HG02623 (cell line): ENCODE data around the gene KIF3A.

Experiments used
- ATAC-seq: cut with Tn5 transposase; IDR thresholded peaks from one replicate; pipeline ENCODE4 v1.9.1; 2021; ENCODE audit warnings: moderate library complexity; ENCODE audit not compliant: unreplicated experiment

KIF3A gene

DNA sequence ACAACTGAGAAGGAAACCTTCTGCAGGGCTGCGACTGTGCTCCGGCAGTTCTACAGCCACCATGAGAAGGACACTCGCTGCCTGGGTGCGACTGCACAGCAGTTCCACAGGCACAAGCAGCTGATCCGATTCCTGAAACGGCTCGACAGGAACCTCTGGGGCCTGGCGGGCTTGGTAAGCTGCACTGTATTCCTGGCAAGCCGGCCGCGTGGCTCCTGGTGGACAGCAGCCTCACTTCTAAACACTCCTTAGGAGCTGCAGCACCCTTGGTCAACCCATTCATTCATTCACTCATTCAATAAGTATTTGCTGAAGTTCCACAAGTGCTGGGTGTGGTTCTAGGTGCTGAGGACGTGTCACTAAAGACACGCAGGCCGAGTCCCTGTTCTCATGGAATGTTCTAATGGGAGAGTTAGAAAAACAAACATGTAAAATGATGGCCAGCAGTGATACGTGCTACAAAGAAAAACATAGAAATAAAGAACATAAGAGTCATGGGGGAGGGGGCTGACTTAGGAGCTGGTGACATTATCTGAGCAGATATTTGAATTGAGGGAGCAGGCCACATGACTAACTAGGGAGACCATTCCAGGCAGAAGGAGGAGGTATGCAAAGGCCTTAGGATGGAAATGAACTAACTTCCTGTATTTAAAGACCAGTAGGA lies 57.5 kb downstream of the KIF3A start:
- no peak for ATAC-seq

DNA sequence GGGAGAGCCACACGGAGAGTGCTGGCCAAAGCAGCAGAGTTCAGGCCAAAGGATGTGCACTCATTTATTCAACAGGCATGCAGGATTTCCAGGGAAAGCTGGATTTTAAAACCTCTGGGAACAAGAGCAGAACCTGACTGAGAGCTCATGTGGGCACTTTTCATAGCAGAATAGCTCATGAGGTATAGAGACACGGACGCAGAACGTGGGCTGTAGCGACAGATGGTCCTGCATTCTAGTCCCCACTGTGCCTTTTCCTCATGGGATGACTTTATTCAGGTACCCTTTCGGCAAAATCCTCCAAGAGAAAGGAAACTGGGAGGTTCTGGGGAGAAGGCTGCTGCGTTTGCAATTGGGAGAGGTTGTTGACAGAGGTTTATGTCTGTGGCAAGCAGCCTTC lies 58.2 kb downstream of the KIF3A start:
- no peak for ATAC-seq

DNA sequence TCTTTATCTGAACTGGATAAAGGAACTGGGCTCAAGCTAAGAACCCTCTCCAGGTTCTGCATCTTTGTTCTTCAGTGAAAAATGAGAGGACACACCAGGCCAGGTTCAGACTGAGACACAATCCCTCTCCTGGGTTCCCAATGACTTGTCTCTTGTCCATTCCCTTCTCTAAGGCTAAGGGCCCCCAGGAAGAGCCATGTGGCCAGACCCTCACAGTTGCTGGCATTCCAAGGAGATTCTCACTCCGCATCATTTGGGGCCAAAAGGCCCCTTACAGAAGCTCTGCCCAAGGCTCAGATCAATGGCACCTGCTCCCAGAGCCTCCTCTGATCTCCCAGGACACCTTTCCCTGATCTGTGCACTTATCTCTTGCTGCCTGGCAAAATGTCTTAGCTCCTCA lies 58.6 kb downstream of the KIF3A start:
- no peak for ATAC-seq

DNA sequence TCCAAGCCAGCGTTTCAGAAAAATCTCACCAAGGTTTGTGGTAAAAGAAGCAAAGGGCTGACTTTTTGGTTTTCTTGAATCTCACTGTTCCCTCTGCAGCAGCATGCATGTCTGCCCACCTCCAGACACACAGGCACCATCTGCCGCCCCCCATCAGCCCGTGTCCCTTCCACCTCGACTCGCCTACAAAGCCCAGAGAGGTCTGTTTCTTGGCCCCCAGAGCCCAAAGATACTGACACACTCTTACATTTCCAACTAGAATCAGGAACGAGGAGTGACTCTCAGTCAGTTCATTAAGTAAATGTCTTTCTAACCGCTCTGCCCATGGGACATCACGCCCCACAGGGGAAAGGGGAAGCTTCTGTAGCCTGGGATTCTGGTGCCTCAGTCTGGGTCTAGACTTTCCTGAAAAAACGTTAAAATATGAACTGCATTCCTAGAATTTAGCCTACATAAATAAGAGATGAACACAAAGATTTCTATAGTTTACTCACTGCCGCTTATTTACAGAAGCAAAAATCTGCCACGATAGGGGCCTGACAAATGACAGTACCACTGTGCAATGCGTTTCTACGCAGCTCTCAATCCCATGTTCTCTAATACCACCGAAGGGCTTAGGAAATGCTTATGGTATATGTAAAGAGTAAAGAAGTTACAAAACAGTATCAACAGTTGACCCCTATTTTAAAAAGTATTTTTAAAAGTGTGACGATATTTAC lies 59.5 kb downstream of the KIF3A start:
- no peak for ATAC-seq

DNA sequence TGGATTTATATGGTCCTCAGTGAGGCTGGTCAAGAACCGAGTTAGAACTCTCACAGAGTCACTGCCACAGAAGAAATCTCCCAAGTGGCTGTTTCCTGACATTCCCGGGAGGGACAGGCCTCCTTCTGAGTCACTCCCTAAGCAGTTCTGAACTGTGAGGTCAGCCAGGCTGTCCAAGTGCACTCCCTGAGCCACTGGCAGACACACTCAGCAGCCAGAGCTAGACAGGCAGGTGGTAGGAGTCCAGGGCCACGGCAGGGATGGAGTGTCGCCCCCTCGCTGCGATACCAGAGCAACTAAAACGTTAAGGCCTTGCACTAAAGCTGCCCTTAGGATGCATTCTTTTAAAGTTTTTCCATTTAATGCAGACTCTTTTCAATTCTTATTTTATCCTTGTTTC lies 60.2 kb downstream of the KIF3A start:
- ATAC-seq: no peak

DNA sequence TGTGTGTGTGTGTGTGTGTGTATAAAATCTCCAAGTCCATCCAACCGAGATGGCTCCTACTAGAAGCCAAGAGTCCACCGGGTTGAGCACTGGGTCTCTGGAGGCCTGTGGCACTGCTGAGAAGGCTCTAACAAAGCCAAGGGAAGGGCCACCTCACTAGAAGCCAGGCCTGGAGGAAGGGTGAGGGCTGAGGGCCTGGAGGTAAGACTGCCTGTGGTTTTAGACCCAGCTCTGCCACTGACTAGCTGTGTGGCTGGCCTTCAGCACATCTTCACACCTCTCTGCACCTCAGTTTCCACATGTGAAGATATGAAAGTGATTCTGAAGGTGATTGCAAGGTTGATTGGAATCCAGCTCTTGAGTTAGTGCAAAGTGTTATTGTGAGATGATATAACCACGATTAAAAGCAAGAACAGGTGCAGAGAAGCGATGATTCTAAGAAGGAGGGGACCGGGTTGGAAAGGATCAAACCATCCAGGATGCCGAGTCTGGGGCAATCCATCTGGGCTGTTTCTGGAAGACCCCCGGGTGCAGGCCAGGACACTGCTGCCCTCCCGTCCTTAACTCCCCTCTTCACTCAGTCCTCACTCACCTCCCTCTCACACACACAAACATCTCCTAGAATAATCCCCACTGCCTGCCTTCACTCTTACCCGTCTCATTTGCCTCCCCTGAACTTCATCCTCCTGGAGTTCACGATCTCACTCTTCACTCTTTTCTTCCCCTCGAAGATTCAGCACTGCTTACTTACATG lies 61.2 kb downstream of the KIF3A start:
- ATAC-seq: no peak

DNA sequence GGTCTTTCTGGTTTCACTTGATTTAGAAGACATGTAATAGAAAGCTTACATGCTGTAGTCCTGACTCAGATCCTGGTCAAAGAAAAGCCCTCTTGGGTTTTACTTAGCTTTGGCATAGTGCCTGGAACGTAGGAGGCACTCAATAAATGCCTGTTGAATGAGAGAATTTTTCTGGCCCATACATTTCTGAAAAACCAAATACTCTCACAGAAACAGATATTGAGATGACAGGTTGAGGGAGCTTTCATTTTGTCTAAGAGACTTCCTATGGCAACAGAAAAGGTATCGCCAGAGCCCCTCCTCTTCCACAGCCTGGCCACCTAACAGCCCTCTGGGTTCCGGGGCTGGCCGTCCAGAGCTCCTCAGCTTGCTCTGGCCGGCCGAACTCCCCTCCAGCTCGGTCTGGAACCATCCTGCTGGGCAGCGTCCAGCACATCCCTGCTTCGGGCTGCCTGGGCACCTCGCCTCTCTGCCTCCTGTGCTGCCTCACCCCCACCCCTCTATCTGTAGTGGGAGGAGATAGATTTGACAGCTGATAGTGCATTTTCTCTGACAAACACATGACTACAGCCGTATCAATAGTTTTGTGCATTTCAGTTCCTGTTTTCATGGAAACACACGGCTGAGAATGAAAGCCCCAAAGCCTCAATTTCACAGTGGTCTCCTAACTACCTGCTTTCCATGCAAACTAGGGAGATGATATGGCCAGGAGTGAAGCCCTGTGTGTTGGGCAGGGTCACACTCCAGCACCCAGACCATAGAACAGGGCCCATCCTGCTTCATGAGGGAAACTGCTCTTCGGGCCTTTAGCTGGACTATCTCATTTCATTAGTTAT lies 62.5 kb downstream of the KIF3A start:
- peak; percentile 73 for ATAC-seq

DNA sequence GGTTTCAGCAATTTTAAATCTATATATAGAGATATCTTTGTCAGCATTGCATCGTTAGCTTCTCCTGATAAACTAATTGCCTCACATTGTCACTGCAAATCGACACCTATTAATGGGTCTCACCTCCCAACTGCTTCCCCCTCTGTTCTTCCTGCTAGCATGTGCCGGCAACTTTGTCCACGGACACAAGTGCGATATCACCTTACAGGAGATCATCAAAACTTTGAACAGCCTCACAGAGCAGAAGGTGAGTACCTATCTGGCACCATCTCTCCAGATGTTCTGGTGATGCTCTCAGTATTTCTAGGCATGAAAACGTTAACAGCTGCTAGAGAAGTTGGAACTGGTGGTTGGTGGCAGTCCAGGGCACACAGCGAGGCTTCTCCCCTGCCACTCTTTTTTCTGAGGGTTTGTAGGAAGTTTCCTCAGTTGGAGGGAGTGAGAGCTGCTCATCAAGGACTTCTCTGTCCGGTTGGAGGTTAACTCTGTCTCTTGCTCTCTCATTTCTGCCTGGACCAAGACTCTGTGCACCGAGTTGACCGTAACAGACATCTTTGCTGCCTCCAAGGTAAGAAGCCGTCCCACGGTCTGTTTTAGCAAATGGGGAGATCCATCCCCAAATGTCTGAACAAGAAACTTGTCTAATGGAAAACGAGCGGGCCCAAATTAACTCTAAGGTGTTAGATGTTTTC lies 63.3 kb downstream of the KIF3A start, which contains the start of gene IL4:
Gene IL4, plus strand, starts transcription at position 51 of the 692 bp plus-strand sequence. Its CDS starts 62 bp downstream, at position 113.
- ATAC-seq: no peak

DNA sequence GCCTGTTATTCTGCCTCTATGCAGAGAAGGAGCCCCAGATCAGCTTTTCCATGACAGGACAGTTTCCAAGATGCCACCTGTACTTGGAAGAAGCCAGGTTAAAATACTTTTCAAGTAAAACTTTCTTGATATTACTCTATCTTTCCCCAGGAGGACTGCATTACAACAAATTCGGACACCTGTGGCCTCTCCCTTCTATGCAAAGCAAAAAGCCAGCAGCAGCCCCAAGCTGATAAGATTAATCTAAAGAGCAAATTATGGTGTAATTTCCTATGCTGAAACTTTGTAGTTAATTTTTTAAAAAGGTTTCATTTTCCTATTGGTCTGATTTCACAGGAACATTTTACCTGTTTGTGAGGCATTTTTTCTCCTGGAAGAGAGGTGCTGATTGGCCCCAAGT lies 63.9 kb downstream of the KIF3A start:
- no peak for ATAC-seq

DNA sequence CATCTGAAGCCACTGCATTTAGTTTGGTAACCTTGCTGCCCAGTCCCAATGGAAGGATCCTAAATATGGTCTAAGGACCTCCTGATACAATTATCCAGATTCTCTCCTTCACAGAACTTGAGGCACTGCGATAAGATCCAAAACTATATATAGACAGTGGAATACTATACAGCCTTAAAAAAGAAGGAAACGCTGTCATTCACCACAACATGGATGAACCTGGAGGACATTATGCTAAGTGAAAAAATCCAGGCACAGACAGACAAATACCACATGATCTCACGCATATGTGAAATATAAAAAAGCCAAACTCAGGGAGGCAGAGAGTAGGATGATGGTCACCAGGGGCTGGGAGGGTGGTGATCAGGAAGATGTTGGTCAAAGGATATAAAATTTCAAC lies 66.3 kb downstream of the KIF3A start:
- ATAC-seq: no peak

DNA sequence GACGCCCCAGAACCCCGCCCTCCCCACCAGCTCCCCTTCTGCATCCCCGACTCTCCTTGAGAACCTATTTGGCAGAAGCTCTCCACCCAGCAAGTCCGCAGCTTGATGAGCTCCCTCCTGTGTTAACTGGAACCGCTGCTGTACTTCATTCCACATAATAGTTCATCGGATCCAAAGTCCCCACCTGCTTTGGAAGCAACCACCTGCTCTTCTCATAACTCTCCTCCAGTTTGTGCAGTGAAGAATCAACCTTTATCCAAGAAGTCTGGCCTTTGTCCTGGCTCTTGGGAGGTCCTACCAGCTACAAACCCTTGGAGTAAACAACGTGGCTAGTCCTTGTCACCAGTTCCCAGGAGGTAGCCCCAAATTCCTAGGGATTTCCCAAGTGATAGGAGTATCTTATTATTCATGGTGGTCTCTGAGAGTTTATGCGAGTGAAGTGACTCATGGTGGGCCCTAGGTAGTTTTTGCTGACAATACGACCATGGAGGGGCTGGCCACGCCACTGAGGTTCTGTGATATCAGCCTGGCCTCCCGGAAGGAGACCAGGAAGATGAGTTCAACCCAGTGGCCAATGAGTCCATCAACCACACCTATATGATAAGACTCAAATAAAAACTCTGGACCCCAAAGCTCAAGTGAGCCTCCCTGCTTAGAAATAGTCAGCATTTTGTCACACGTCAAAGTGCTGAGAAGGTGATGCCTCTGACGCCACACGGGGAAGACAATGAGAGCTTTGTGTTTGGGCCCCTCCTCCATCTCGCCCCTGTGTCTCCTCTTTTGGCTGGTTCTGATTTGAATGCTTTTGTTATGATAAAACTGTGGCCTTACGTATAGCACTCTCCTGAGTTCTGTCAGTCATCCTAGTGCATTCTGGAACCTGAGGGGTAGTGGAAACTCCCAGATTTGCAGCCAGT lies 67.1 kb downstream of the KIF3A start:
- no peak for ATAC-seq

DNA sequence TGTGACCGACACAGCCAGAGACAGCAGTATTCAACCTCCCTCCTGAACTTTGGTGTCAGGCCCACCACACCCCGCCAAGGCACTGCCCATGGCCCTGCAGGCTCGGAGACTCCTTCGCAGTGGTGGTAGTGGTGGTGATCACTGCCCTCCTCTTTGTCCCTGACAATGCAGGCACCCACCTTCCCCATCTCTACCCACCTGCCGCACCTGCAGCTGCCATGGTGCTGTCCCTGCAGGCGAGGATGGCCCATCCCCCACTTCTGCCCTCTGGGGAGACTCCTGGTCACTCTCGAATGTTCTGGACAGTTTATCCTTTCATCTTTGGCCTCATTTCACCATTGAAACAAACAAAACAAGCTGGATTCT lies 67.9 kb downstream of the KIF3A start:
- ATAC-seq: no peak

DNA sequence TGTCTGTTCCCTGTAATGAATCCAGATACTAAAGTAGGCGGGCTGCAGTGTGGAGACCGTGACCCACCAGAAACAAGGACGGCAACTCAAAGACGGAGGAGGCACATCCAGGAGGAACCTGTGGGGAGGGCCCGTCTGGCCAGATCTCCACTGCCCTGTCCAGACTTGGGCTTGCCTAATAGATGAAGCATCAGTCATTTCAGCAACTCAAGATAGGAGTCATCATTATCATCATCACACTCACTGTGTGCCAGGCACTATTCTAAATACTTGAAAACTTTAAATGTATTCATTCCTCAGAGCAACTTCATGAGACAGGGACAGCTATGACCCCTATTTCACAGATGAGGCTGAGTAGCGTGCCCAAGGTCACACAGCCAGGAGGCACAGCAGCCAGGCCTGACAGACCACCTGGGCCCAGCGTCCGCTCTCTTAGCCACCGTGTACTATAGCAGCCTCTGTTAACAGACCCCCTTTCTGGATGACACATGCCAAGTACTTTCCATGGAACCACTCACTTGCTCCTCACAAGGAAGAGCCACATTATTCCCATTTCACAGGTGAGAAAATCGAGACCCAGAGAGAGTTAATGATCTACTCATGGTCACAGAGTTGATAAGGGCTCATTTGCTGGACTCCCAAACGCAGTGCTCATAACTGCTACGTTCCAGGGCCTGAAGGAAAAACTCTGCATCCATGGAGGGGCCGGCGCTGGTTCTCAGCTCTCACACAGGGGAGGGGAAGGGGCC lies 68.5 kb downstream of the KIF3A start:
- no peak for ATAC-seq

DNA sequence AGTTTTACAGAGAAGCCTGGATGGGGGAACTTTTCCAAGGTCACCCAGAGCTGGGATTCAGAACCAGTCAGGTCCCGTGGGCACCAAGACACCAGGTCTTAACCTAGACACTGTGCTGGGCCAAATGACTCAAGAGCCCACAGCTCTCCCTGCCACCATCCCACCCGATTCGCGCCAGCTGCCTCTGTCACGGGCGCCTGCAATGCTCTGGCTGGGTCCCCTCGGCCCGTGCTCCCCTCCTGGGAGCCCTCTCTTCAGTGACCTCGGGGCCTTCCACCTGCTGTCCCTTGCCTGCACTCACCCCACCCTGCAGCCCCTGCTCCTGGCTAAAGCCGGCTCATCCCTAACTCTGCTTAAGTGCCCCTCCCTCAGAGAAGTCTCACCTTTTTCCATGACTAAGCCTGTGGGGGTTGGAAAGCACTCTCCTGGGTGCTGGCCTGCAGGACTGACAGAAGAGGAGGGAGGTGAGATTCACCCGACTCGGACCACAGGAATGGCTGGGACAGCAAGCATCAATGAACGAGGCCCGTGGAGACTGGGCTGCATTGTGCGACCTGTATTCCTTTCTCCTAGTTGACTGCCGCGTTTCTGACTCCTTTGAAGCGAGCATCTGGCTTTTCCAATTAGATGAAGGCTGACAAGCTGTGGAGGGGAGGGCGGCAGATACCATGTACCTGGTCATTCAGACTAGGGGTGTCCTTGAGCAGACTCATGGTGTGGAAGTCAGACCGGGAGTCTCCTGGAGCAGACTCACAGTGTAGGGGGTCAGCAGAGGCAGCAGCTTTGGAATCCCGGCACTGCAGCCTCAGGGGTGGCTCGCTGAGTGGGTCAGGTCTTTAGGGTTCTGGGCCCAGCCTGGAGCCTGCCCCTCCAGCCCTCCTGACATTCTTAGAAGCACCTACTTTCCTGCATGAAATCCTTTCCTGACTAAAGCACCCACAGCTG lies 69.3 kb downstream of the KIF3A start:
- ATAC-seq: no peak

DNA sequence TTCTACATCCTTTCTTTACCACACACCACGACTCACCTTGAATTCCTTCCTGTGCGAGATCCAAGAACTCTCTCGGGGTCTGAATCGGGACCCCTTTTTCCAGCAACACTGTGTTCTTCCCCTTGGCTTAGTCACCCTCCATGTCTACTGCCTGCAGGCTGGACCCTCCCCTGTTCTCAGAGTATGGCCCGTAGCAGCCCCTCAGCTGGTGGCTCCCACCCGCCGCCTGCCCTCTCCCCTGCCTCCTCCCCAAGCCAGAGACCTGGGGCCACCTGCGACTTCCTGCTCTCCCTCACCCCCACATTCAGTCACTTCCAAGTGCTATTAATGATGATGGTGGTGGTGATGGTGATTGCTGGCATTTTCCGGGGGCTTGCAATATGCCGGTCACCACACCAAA lies 70.0 kb downstream of the KIF3A start:
- no peak for ATAC-seq

DNA sequence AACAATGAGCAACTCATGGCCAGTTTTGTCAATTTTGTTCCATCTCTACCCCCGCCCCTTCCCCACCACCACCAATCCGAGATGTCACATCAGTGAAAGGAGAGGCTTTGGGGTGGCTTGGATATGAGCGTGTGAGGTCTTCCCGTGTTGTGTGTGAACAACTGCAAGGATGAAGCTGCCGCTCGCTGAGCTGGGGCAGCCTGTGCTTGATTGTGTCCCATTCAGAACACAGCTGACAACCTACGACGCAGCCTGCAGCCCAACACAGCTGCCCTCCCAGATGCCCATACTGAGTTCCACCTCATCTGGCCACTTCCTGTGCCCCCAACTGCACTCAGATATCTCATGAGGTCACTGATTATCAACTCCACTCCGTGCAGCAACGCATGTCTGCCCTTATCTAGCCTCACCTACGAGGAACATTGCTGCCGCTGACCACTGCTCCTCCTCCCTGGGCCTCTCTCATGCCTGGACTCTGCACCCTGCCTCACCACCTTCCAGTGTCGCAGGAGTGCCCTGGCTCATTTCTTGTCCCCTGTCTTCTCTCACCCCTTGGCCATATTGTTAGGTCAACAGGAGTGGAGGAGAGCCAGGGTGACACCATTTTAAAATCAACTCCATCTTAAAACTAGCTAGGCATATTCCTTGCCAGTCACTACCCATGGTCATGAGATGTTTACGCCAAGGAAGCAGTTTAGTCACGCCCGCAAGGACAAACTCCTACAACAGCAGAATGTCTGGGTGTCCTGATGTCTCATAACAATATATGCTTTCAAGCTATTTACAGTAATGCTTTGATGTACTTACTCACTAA lies 70.8 kb downstream of the KIF3A start:
- no peak for ATAC-seq

DNA sequence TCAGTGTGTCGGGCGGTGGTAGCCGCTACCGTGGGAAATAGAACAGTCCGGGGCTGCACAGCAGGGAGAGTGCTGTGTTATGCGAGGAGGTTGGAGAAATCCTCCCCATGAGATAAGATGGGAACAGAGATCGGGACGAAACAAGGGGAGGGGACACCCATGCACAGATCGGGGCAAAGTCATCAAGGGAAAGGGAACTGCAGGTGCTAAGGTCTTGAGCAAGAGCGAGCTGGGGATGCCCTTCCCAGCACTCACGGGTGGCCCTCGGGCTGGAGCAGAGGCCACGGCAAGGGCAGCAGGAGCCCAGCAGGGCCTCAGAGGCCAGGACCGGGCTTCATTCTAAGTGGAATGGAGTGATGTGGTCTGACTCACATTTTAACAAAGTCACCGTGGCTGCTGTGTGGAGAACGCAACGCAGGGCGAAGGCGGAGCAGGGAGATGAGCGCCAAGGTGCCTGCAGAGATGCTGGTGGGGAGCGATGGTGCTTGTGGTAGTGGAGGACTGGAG lies 71.7 kb downstream of the KIF3A start:
- no peak for ATAC-seq
